Endothelial cell of umbilical vein (primary cell): ENCODE results near the gene TSEN34. TPM values are rescaled to one million over a fixed set of nuclear protein-coding genes. Genes with fewer than 3 reads are reported as not detected.
A peak's percentile ranks its signal among the peaks of the same experiment; 100 is the strongest.

Experiments
- BruUV-seq: library from RNA; stranded (reverse); fragments of 400-500 nt; replicated peaks from 2 replicates; lab custom pipeline; 2021; lab: Mats Ljungman, UMichigan
- CTCF ChIA-PET: fragments of 300-600, 350-600 bp; sonication (Branson Sonifier 250); formaldehyde crosslinking; loops from one replicate; lab custom pipeline; 2021; ENCODE audit warnings: antibody characterized with exemption, inconsistent platforms; lab: Charles Lee
- POLR2A ChIA-PET: fragments of 300-600, 350-600 bp; sonication (Branson Sonifier 250); formaldehyde crosslinking; loops from one replicate; lab custom pipeline; 2021; ENCODE audit warnings: antibody characterized with exemption, inconsistent platforms; lab: Charles Lee
- DNase-seq: peaks from one replicate; pipeline ENCODE4 v3.0.0-alpha.2; 2011; ENCODE audit warnings: low read depth, low spot score
- FAIRE-seq: peaks from 2 replicates; lab custom pipeline; 2011; peaks lifted over from hg19 to GRCh38; lab: Jason Lieb, UNC
- H2AFZ ChIP-seq: 2 replicates; pipeline ENCODE4 v1.6.0; 2012; ENCODE audit warnings: low read depth, low read length, control low read depth, inconsistent platforms
- H3K27ac ChIP-seq: 2 replicates; pipeline ENCODE4 v1.5.1; 2011; ENCODE audit warnings: low read depth, mild to moderate bottlenecking, control low read depth, low read length, moderate library complexity; ENCODE audit not compliant: insufficient read depth
- H3K27me3 ChIP-seq, 2 experiments: 2 replicates each; pipeline versions ENCODE4 v1.6.0 to v1.6.1; 2011; ENCODE audit warnings: low read length in 2 of 2, mixed read lengths in 1 of 2; ENCODE audit not compliant: control insufficient read depth in 2 of 2, insufficient read depth in 2 of 2
- H3K36me3 ChIP-seq, 2 experiments: 2 replicates in 1 of 2; 3 replicates in 1 of 2; pipeline ENCODE4 v1.5.1; 2011; ENCODE audit warnings: low read length in 2 of 2, mild to moderate bottlenecking in 1 of 2, moderate library complexity in 1 of 2; ENCODE audit not compliant: control insufficient read depth in 2 of 2, insufficient read depth in 2 of 2; ENCODE audit errors: extremely low read depth in 1 of 2
- H3K4me1 ChIP-seq: 3 replicates; pipeline ENCODE4 v1.5.1; 2011; ENCODE audit warnings: mild to moderate bottlenecking, low read length; ENCODE audit not compliant: control insufficient read depth, insufficient read depth; ENCODE audit errors: extremely low read depth
- H3K4me2 ChIP-seq: 2 replicates; pipeline ENCODE4 v1.6.1; 2011; ENCODE audit warnings: low read length, control low read depth, mixed read lengths; ENCODE audit not compliant: insufficient read depth
- H3K4me3 ChIP-seq, 3 experiments: fragments of 200-600 bp in 1 of 3; sonication (generic), shearing (Covaris generic) in 1 of 3; replicated peaks in 1 of 3; 2 replicates each; pipeline ENCODE4 v1.5.1; 2011 to 2016; ENCODE audit warnings: control low read depth in 3 of 3, low read length in 3 of 3, mild to moderate bottlenecking in 2 of 3, inconsistent platforms in 1 of 3, low read depth in 1 of 3, moderate library complexity in 1 of 3; ENCODE audit not compliant: insufficient read depth in 1 of 3
- H3K79me2 ChIP-seq: 2 replicates; pipeline ENCODE4 v1.6.0; 2012; ENCODE audit warnings: low read length, inconsistent platforms; ENCODE audit not compliant: control insufficient read depth, insufficient read depth
- H3K9ac ChIP-seq: replicated peaks from 2 replicates; pipeline ENCODE3; 2011; ENCODE audit warnings: low read length, control low read depth; ENCODE audit not compliant: insufficient read depth; ENCODE audit errors: extremely low read depth
- H3K9me1 ChIP-seq: replicated peaks from 3 replicates; pipeline ENCODE4 v1.6.0; 2011; ENCODE audit warnings: mild to moderate bottlenecking, low read length; ENCODE audit not compliant: control insufficient read depth, insufficient read depth; ENCODE audit errors: extremely low read depth
- H3K9me3 ChIP-seq: replicated peaks from 2 replicates; pipeline ENCODE4 v1.5.1; 2012; ENCODE audit warnings: low read length, inconsistent platforms; ENCODE audit not compliant: control insufficient read depth, insufficient read depth
- H4K20me1 ChIP-seq: replicated peaks from 2 replicates; pipeline ENCODE3; 2011; ENCODE audit warnings: mild to moderate bottlenecking, low read length; ENCODE audit not compliant: control insufficient read depth, insufficient read depth; ENCODE audit errors: extremely low read depth
- CTCF ChIP-seq, 2 donors: IDR thresholded peaks; 1 replicate in 1 of 2; 2 replicates in 1 of 2; pipeline ENCODE4 v1.5.1; 2011; ENCODE audit warnings: low read length in 2 of 2, mild to moderate bottlenecking in 2 of 2, moderate library complexity in 2 of 2, control low read depth in 1 of 2, inconsistent platforms in 1 of 2, low read depth in 1 of 2; ENCODE audit not compliant: insufficient read depth in 1 of 2; ENCODE audit errors: extremely low read depth in 1 of 2
- EZH2 ChIP-seq: IDR thresholded peaks from 2 replicates; pipeline ENCODE4 v1.6.1; 2012; ENCODE audit warnings: borderline replicate concordance, low read depth, mild to moderate bottlenecking, moderate library complexity, low read length, inconsistent platforms; ENCODE audit not compliant: severe bottlenecking
- FOS ChIP-seq: IDR thresholded peaks from 2 replicates; pipeline ENCODE4 v1.6.1; 2011; ENCODE audit warnings: mild to moderate bottlenecking, low read length, moderate library complexity, borderline replicate concordance; ENCODE audit not compliant: insufficient read depth
- GATA2 ChIP-seq: IDR thresholded peaks from 2 replicates; pipeline ENCODE4 v1.7.0; 2011; ENCODE audit warnings: low read depth, mild to moderate bottlenecking, moderate library complexity, mixed read lengths, low read length; ENCODE audit not compliant: insufficient read length, insufficient read depth
- JUN ChIP-seq: IDR thresholded peaks from 2 replicates; pipeline ENCODE4 v1.6.1; 2011; ENCODE audit warnings: borderline replicate concordance, low read depth; ENCODE audit not compliant: insufficient read length, insufficient read depth
- MAX ChIP-seq: IDR thresholded peaks from 2 replicates; pipeline ENCODE4 v1.6.1; 2011; ENCODE audit not compliant: insufficient read depth, insufficient read length
- MYC ChIP-seq: IDR thresholded peaks from one replicate; pipeline ENCODE4 v1.6.1; 2011; ENCODE audit warnings: mild to moderate bottlenecking, low read depth, low read length
- POLR2A ChIP-seq: IDR thresholded peaks from 2 replicates; pipeline ENCODE4 v1.6.1; 2012; ENCODE audit warnings: low read depth, mild to moderate bottlenecking, control low read depth, low read length
- POLR2AphosphoS5 ChIP-seq: IDR thresholded peaks from 2 replicates; pipeline ENCODE4 v1.6.1; 2012; ENCODE audit warnings: low read depth, mild to moderate bottlenecking, control low read depth, low read length, moderate library complexity; ENCODE audit not compliant: insufficient read depth
- dilution Hi-C: fragments of 300-500 bp; cut with MboI; formaldehyde crosslinking; loops from one replicate; pipeline ENCODE4 v1.15.0; 2019; ENCODE audit warnings: low sequenced_read_pairs; ENCODE audit not compliant: extremely low pct_ligation_motif_present
- intact Hi-C: fragments of 100-400 bp; cut with micrococcal nuclease; formaldehyde crosslinking; loops from one replicate; pipeline ENCODE4 v1.10.0; 2022
- polyA plus RNA-seq, 4 experiments: library from polyadenylated mRNA; depleted of rRNA in 3 of 4; stranded (reverse) in 3 of 4; unstranded in 1 of 4; fragments of >200 nt; gene quantifications; 2 replicates each; pipeline versions ENCODE4 v1.2.1 to v1.2.3, GENCODE V29; 2011 to 2012; ENCODE audit warnings: missing spikeins in 1 of 4
- total RNA-seq: library from RNA; stranded (reverse); gene quantifications from 2 replicates; pipeline ENCODE4 v1.2.3, GENCODE V29; 2021

Gene TSEN34
- total and polyA plus RNA-seq, 2 donors (not counting 3 experiments of a cell fraction or from before 2014, with no cell fraction given): 40.7 to 81.9 TPM

- H3K79me2 ChIP-seq: peaks cover 4% of the 10 kb centered on the region
- TSS peak; percentile 76 for BruUV-seq
Measured at GRCh38 chr19:54160182-54160811, 30.8 kb upstream of the TSEN34 start.

More at GRCh38 chr19:54160182-54160811, 30.8 kb upstream of the TSEN34 start:
- TF ChIP-seq CTCF (IDR thresholded peaks at IDR 0.05; ENCODE audit: extremely low read depth in 1 of 2, insufficient read depth in 1 of 2, low read depth in 1 of 2, low read length in 2 of 2) (no peak), POLR2A (no peak), POLR2AphosphoS5 (no peak), EZH2 (no peak), FOS (no peak), GATA2 (no peak), MYC (no peak), MAX (no peak), JUN (no peak)
- Histone ChIP-seq H3K27me3 (peaks cover 0 to 8% of the 10 kb centered on the region in 2 experiments), H3K9ac (peak overlapping the region; percentile 81), H2AFZ (peak overlapping the region; percentile 73), H4K20me1 (no peaks in the 10 kb centered on the region), H3K9me3 (no peaks in the 10 kb centered on the region), H3K27ac (peak overlapping the region; percentile 71), H3K4me1 (peaks cover 18% of the 10 kb centered on the region), H3K9me1 (no peaks in the 10 kb centered on the region), H3K4me3 (peak overlapping the region; percentile 39 to 56 (median 54)), H3K4me2 (peak overlapping the region; percentile 67), H3K36me3 (peaks cover 4 to 17% of the 10 kb centered on the region in 2 experiments)
- DNase-seq (peak; percentile 26), FAIRE-seq (no peak)
- ChIA-PET CTCF (interaction anchor here (0.8 to 1.8 kb wide), 9 partner anchors 10 to 1474 kb away, joined by 3 to 8 read pairs (median 4); partner anchors contain the start of genes CNOT3, MBOAT7, TMC4 and TSEN34), POLR2A (interaction anchor here (1.6 kb wide), 1 partner anchor 29 kb away, joined by 4 read pairs; the partner anchor contains the start of gene MBOAT7)
- intact Hi-C loops: loop anchor here (5.0 kb wide), 2 partner anchors 42 to 297 kb away; partner anchors contain the start of gene RPS9
- dilution Hi-C loops: no loop called here
